Panc1 (cell line): ENCODE data around the gene CLSTN2.
A peak's percentile ranks its signal among the peaks of the same experiment; 100 is the strongest.

Source experiments
- CTCF ChIP-seq: fragments of 450-650 bp; IDR thresholded peaks from 2 replicates; pipeline ENCODE4 v1.5.1; 2017; ENCODE audit warnings: mild to moderate bottlenecking
- POLR2AphosphoS5 ChIP-seq: IDR thresholded peaks from 2 replicates; pipeline ENCODE4 v1.6.1; 2012; ENCODE audit warnings: mild to moderate bottlenecking, low read depth, low read length, moderate library complexity
- REST ChIP-seq, 2 experiments: IDR thresholded peaks; 2 replicates each; pipeline ENCODE4 v1.6.1; 2011 to 2012; ENCODE audit warnings: low read depth in 2 of 2, control low read depth in 1 of 2, low read length in 1 of 2, mild to moderate bottlenecking in 1 of 2, moderate library complexity in 1 of 2; ENCODE audit not compliant: insufficient read depth in 1 of 2
- TCF7L2 ChIP-seq: IDR thresholded peaks from 2 replicates; pipeline ENCODE4 v1.6.1; 2011; ENCODE audit warnings: mild to moderate bottlenecking, low read depth, low read length, inconsistent platforms

GRCh38 chr3:140128631-140129030 is 193.6 kb downstream of the CLSTN2 start:
- TF ChIP-seq CTCF: peak; percentile 71
- TF ChIP-seq TCF7L2: no peak
- no peak for TF ChIP-seq POLR2AphosphoS5
- no peak for TF ChIP-seq REST (IDR thresholded peaks at IDR 0.05; ENCODE audit: insufficient read depth in 1 of 2, low read depth in 2 of 2, low read length in 1 of 2)
